ENCODE measurements around the gene PRDM16. TPM values are rescaled to one million over a fixed set of nuclear protein-coding genes. Genes with fewer than 3 reads are reported as not detected.

PRDM16 gene
- total RNA-seq, 1 donor from 2014 or later, result 0.79 TPM

DNA sequence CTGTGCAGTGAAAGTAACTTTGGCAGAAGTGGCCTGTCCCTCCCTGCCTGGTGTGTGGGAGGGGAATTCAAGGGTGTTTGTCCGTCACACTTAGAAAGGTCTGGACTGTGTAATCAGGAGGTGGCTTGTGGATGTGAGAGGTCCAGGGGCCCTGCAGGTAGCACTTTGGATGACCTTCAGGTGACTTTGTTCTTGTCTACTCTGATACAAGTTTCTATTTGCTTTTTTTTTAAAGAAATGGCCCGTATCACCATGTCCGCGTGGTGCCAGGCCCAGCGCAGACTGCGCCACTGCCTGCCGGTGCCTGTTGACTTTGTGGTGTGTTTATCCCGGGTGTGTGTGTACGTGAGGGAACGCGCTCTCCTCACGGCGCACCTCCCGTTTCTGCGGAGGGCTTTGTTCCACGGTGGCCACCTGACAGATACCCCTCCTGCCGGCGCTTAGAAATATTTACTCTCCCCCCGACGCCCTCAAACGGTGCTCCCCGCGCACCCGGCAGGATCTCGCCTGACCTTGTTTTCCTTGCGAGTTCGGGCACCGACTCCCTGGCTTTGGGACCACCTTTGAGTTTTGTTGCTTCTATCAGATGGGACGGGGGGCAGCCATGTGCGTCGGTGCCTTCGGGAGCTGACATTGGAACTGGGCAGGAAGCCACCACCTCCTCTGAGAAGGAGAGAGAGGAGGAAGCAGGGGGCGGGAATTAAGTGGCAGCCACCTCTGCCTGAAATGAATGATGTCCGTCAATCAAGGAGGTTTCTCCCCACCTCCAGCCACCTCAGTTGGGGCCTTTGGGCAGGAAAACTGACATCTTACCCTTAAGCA, 119.4 kb downstream of the PRDM16 start:
- Histone ChIP-seq H3K4me3 (ENCODE audit: low read depth, low read length) (no peak overlapping the region), H3K27me3 (ENCODE audit: control insufficient read depth, insufficient read depth, low read length) (no peaks in the 10 kb centered on the region), H3K36me3 (ENCODE audit: control insufficient read depth, insufficient read depth, low read length) (no peaks in the 10 kb centered on the region)
- TF ChIP-seq, protein P1, sequence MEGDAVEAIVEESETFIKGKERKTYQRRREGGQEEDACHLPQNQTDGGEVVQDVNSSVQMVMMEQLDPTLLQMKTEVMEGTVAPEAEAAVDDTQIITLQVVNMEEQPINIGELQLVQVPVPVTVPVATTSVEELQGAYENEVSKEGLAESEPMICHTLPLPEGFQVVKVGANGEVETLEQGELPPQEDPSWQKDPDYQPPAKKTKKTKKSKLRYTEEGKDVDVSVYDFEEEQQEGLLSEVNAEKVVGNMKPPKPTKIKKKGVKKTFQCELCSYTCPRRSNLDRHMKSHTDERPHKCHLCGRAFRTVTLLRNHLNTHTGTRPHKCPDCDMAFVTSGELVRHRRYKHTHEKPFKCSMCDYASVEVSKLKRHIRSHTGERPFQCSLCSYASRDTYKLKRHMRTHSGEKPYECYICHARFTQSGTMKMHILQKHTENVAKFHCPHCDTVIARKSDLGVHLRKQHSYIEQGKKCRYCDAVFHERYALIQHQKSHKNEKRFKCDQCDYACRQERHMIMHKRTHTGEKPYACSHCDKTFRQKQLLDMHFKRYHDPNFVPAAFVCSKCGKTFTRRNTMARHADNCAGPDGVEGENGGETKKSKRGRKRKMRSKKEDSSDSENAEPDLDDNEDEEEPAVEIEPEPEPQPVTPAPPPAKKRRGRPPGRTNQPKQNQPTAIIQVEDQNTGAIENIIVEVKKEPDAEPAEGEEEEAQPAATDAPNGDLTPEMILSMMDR (IDR thresholded peaks at IDR 0.05; ENCODE audit: insufficient read depth, low read length, severe bottlenecking), result no peak
- no peak for DNase-seq (ENCODE audit: low read depth)
- FAIRE-seq, result no peak

DNA sequence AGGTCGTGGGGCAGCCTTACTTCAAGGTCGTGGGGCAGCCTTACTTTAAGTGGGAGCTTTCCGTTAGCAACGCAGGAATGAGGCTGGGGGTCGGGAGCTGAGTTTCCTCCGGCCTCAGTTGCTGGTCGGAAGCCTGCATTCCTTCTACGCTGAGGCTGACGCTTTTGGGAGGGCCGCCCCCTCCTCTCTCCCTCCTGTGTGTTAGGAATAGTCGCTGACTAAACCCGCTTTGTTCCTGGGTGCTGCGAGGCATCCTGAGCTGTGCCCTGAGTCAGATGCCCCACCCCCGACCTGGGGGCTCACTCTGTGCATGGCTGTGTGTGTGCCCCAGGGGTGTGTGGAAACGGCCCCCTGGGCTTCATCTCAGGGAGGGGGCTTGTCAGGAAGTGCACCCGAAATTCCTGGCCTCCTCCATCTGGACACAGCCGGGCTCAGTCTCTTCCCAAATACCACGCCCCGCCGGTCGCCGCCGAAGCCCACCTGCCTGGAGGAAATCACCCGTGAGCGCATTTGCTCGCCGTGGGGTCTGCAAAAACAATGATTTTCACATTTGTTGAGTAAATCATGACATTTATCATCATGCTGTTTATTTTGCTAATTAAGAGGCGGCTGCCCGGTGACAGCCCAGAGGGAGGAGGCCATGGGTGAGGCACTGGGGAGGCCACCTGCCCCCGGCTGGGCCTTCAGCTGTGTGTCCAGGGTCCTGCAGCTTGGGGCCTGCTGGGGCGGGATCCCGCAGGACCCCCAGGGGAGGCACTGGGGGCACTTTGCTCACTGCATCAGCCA, 121.4 kb downstream of the PRDM16 start:
- TF ChIP-seq, protein P1 (IDR thresholded peaks at IDR 0.05; ENCODE audit: insufficient read depth, low read length, severe bottlenecking), result no peak
- DNase-seq (ENCODE audit: low read depth) (no peak), FAIRE-seq (no peak)
- H3K27me3 ChIP-seq (ENCODE audit: control insufficient read depth, insufficient read depth, low read length), result no peaks in the 10 kb centered on the region
- no peaks in the 10 kb centered on the region for H3K36me3 ChIP-seq (ENCODE audit: control insufficient read depth, insufficient read depth, low read length)
- no peak overlapping the region for H3K4me3 ChIP-seq (ENCODE audit: low read depth, low read length)

DNA sequence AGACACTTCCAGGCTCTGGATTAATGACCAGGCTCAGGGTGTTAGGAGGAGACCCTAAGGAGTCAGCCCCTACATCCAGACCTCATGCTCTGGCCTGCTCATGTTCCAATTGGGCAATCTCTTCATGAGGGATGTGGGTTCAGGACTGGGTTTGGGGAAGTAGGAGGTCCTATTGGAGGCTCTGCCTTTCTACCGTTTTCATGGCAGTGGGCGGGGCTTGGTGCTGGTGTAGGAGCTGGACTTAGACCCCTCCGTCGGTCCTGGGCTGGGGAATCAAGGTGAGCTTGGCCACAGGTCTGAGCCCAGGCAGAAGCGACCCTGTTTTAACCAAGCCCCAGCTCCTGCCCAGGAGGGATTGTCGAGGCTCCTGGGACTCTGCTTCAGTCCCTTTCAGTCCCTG, 123.4 kb downstream of the PRDM16 start:
- no peak overlapping the region for H3K4me3 ChIP-seq (ENCODE audit: low read depth, low read length)
- no peaks in the 10 kb centered on the region for H3K27me3 ChIP-seq (ENCODE audit: control insufficient read depth, insufficient read depth, low read length)
- FAIRE-seq (no peak), DNase-seq (ENCODE audit: low read depth) (no peak)
- TF ChIP-seq, protein P1 (IDR thresholded peaks at IDR 0.05; ENCODE audit: insufficient read depth, low read length, severe bottlenecking), result no peak
- H3K36me3 ChIP-seq (ENCODE audit: control insufficient read depth, insufficient read depth, low read length), result no peaks in the 10 kb centered on the region

DNA sequence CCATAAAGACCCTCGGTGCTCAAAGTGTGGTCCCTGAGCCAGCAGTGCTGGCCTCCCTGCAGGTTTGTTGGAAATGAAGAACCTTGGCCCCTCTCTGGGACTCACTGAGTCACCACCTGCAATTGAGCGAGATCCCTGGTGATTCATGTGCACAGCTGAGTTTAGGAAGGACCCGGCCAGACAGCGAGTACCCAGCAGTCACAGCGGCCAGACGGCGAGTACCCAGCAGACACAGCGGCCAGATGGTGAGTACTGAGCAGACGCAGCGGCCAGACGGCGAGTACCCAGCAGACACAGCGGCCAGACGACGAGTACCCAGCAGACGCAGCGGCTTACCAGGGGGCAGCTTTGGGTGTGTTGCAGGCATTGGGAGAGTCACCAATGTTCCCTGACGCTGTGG, 123.8 kb downstream of the PRDM16 start:
- FAIRE-seq, result no peak
- DNase-seq (ENCODE audit: low read depth), result no peak
- no peaks in the 10 kb centered on the region for H3K27me3 ChIP-seq (ENCODE audit: control insufficient read depth, insufficient read depth, low read length)
- TF ChIP-seq, protein P1 (IDR thresholded peaks at IDR 0.05; ENCODE audit: insufficient read depth, low read length, severe bottlenecking), result no peak
- H3K4me3 ChIP-seq (ENCODE audit: low read depth, low read length), result no peak overlapping the region
- H3K36me3 ChIP-seq (ENCODE audit: control insufficient read depth, insufficient read depth, low read length), result no peaks in the 10 kb centered on the region

DNA sequence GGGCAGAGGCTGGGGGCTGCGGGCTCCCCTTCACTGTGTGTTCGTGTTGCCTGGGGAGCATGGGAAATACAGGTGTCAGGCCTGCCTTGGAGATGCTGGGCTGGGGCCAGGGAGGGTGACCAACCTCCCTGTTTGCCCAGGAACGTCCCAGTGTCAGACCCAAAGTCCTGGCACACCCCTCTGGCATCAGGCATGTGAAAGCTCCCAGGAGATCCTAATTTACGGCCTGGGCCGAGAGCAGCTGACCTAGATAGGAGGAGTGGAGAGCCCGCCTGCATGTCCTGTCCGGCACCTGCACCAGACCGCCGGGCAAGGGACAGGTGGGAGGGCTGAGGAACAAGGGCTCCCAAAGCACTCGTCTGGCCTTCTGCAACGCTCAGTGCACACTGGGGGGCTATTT, 124.8 kb downstream of the PRDM16 start:
- H3K4me3 ChIP-seq (ENCODE audit: low read depth, low read length), result no peak overlapping the region
- no peaks in the 10 kb centered on the region for H3K36me3 ChIP-seq (ENCODE audit: control insufficient read depth, insufficient read depth, low read length)
- FAIRE-seq (no peak), DNase-seq (ENCODE audit: low read depth) (no peak)
- TF ChIP-seq, protein P1 (IDR thresholded peaks at IDR 0.05; ENCODE audit: insufficient read depth, low read length, severe bottlenecking), result no peak
- no peaks in the 10 kb centered on the region for H3K27me3 ChIP-seq (ENCODE audit: control insufficient read depth, insufficient read depth, low read length)

All from bronchial epithelial cell (primary cell).